Caco-2 (cell line): ENCODE measurements around the gene ASCC2. TPM values are rescaled to one million over a fixed set of nuclear protein-coding genes. Genes with fewer than 3 reads are reported as not detected.

Source experiments
- BruUV-seq: library from RNA; stranded (reverse); fragments of 400-500 nt; replicated peaks from 2 replicates; lab custom pipeline; 2021; lab: Mats Ljungman, UMichigan
- CTCF ChIA-PET: fragments of 300-600 bp; sonication (Branson Sonifier 250); formaldehyde crosslinking; loops from one replicate; lab custom pipeline; 2022; ENCODE audit warnings: antibody characterized with exemption; lab: Charles Lee
- POLR2A ChIA-PET: fragments of 300-600 bp; sonication (Branson Sonifier 250); formaldehyde crosslinking; loops from one replicate; lab custom pipeline; 2022; ENCODE audit warnings: antibody characterized with exemption; lab: Charles Lee
- DNase-seq, 2 experiments: peaks; one replicate each; pipeline versions ENCODE4 v3.0.0 to v3.0.0-alpha.2; 2020 to 2022
- H3K27me3 ChIP-seq: replicated peaks from 2 replicates; pipeline ENCODE4 v1.6.0; 2011; ENCODE audit warnings: low read length; ENCODE audit not compliant: control insufficient read depth, insufficient read depth
- H3K36me3 ChIP-seq: 2 replicates; pipeline ENCODE4 v1.5.1; 2011; ENCODE audit warnings: low read length; ENCODE audit not compliant: control insufficient read depth, insufficient read depth
- H3K4me1 ChIP-seq: fragments of 250-450 bp; sonication (Bioruptor Pico); 2 replicates; pipeline ENCODE4 v1.5.1; 2020; ENCODE audit warnings: mild to moderate bottlenecking
- H3K4me3 ChIP-seq: 2 replicates; pipeline ENCODE4 v1.5.1; 2011; ENCODE audit warnings: low read depth, mild to moderate bottlenecking, control low read depth, low read length
- H3K9me3 ChIP-seq: fragments of 250-450 bp; sonication (Bioruptor Pico); 2 replicates; pipeline ENCODE4 v1.5.1; 2020; ENCODE audit warnings: mild to moderate bottlenecking, moderate library complexity
- H3K27ac Mint-ChIP-seq: one replicate; pipeline ENCODE4 v1.8.0; 2022; ENCODE audit warnings: mixed read lengths; ENCODE audit not compliant: unreplicated experiment
- H3K27me3 Mint-ChIP-seq: one replicate; pipeline ENCODE4 v1.8.0; 2022; ENCODE audit warnings: mixed read lengths; ENCODE audit not compliant: insufficient read depth, unreplicated experiment
- H3K36me3 Mint-ChIP-seq: one replicate; pipeline ENCODE4 v1.8.0; 2022; ENCODE audit warnings: mild to moderate bottlenecking, mixed read lengths; ENCODE audit not compliant: insufficient read depth, unreplicated experiment
- H3K4me1 Mint-ChIP-seq: one replicate; pipeline ENCODE4 v1.8.0; 2022; ENCODE audit warnings: low read depth, mixed read lengths; ENCODE audit not compliant: unreplicated experiment
- H3K4me3 Mint-ChIP-seq: one replicate; pipeline ENCODE4 v1.8.0; 2022; ENCODE audit warnings: mild to moderate bottlenecking, moderate library complexity, mixed read lengths; ENCODE audit not compliant: unreplicated experiment
- H3K9me3 Mint-ChIP-seq: one replicate; pipeline ENCODE4 v1.8.0; 2022; ENCODE audit warnings: mixed read lengths; ENCODE audit not compliant: unreplicated experiment
- CTCF ChIP-seq, 2 experiments: fragments of 200-600 bp in 1 of 2; IDR thresholded peaks; 1 replicate in 1 of 2; 2 replicates in 1 of 2; pipeline versions ENCODE4 v1.5.1 to v1.8.0; 2011 to 2022; ENCODE audit warnings: antibody characterized with exemption in 1 of 2, control low read depth in 1 of 2, inconsistent platforms in 1 of 2, low read depth in 1 of 2, low read length in 1 of 2, mild to moderate bottlenecking in 1 of 2, moderate library complexity in 1 of 2; ENCODE audit not compliant: insufficient read depth in 1 of 2, severe bottlenecking in 1 of 2, unreplicated experiment in 1 of 2
- intact Hi-C: fragments of 100-400 bp; cut with micrococcal nuclease; formaldehyde crosslinking; loops from one replicate; pipeline ENCODE4 v1.10.0; 2022; ENCODE audit not compliant: unreplicated experiment
- total RNA-seq: library from RNA; stranded (reverse); gene quantifications from 2 replicates; pipeline ENCODE4 v1.2.3, GENCODE V29; 2022

Gene ASCC2
- total RNA-seq, 1 experiment from 2014 or later = 61.4 TPM

GRCh38 chr22:29758959-29759358 is 79.1 kb downstream of the ASCC2 start:
- no TSS peak for BruUV-seq

GRCh38 chr22:29758068-29758622 is 79.9 kb downstream of the ASCC2 start:
- Mint-ChIP-seq H3K27me3 (no peaks in the 10 kb centered on the region), H3K27ac (no peak overlapping the region), H3K9me3 (no peaks in the 10 kb centered on the region), H3K36me3 (no peaks in the 10 kb centered on the region), H3K4me3 (no peak overlapping the region), H3K4me1 (no peaks in the 10 kb centered on the region)
- POLR2A ChIA-PET = no interaction called here
- TF ChIP-seq CTCF (IDR thresholded peaks at IDR 0.05; ENCODE audit: insufficient read depth in 1 of 2, low read depth in 1 of 2, low read length in 1 of 2, severe bottlenecking in 1 of 2, unreplicated experiment in 1 of 2) = no peak
- Histone ChIP-seq H3K4me1 (no peaks in the 10 kb centered on the region), H3K36me3 (no peaks in the 10 kb centered on the region), H3K27me3 (no peaks in the 10 kb centered on the region), H3K9me3 (no peaks in the 10 kb centered on the region), H3K4me3 (no peak overlapping the region)
- no peak for DNase-seq
- intact Hi-C loops = no loop called here
- CTCF ChIA-PET = no interaction called here
- no TSS peak for BruUV-seq

More at GRCh38 chr22:29758959-29759358, 79.1 kb downstream of the ASCC2 start:
- ChIA-PET CTCF (no interaction called here), POLR2A (no interaction called here)
- DNase-seq = no peak
- H3K4me3 ChIP-seq = no peak overlapping the region
- H3K4me1 ChIP-seq = no peaks in the 10 kb centered on the region
- Mint-ChIP-seq H3K4me1 (no peaks in the 10 kb centered on the region), H3K36me3 (no peaks in the 10 kb centered on the region), H3K4me3 (no peak overlapping the region), H3K27me3 (no peaks in the 10 kb centered on the region), H3K9me3 (no peaks in the 10 kb centered on the region), H3K27ac (no peak overlapping the region)
- no peaks in the 10 kb centered on the region for H3K9me3 ChIP-seq
- intact Hi-C loops = no loop called here
- no peaks in the 10 kb centered on the region for H3K36me3 ChIP-seq
- no peaks in the 10 kb centered on the region for H3K27me3 ChIP-seq
- no peak for TF ChIP-seq CTCF (IDR thresholded peaks at IDR 0.05; ENCODE audit: insufficient read depth in 1 of 2, low read depth in 1 of 2, low read length in 1 of 2, severe bottlenecking in 1 of 2, unreplicated experiment in 1 of 2)

GRCh38 chr22:29757096-29757495 is 81.0 kb downstream of the ASCC2 start:
- intact Hi-C loops = no loop called here
- H3K9me3 Mint-ChIP-seq = no peaks in the 10 kb centered on the region
- H3K36me3 ChIP-seq = no peaks in the 10 kb centered on the region
- H3K9me3 ChIP-seq = no peaks in the 10 kb centered on the region
- BruUV-seq = no TSS peak
- no peaks in the 10 kb centered on the region for H3K4me1 ChIP-seq
- CTCF ChIA-PET = interaction anchor here (1.1 kb wide), 1 partner anchor 127 kb away, joined by 7 read pairs; no protein-coding TSS in a partner anchor
- no peak overlapping the region for H3K4me3 ChIP-seq
- H3K4me1 Mint-ChIP-seq = no peaks in the 10 kb centered on the region
- no peak overlapping the region for H3K27ac Mint-ChIP-seq
- TF ChIP-seq CTCF (IDR thresholded peaks at IDR 0.05; ENCODE audit: insufficient read depth in 1 of 2, low read depth in 1 of 2, low read length in 1 of 2, severe bottlenecking in 1 of 2, unreplicated experiment in 1 of 2) = no peak
- no peaks in the 10 kb centered on the region for H3K27me3 Mint-ChIP-seq
- no peak overlapping the region for H3K4me3 Mint-ChIP-seq
- H3K36me3 Mint-ChIP-seq = no peaks in the 10 kb centered on the region
- H3K27me3 ChIP-seq = no peaks in the 10 kb centered on the region
- no peak for DNase-seq
- POLR2A ChIA-PET = no interaction called here
